WTC11 (cell line): ENCODE data around the gene PPP1R2.

Source experiments
- SP1 ChIP-seq: sonication (generic); formaldehyde crosslinking; conservative IDR thresholded peaks from 2 replicates; pipeline ENCODE4 v1.8.1; 2022; ENCODE audit warnings: missing genetic modification reagents
- TCF7 ChIP-seq: sonication (generic); formaldehyde crosslinking; IDR thresholded peaks from 2 replicates; pipeline ENCODE4 v1.8.0; 2022; ENCODE audit warnings: mild to moderate bottlenecking, low read depth, missing genetic modification reagents, moderate library complexity
- TEAD4 ChIP-seq: sonication (generic); formaldehyde crosslinking; IDR thresholded peaks from 2 replicates; pipeline ENCODE4 v1.8.0; 2022; ENCODE audit warnings: mild to moderate bottlenecking, missing genetic modification reagents
- ZNF138 ChIP-seq: sonication (generic); formaldehyde crosslinking; conservative IDR thresholded peaks from 2 replicates; pipeline ENCODE4 v1.8.1; 2022; ENCODE audit warnings: mild to moderate bottlenecking, moderate library complexity, missing genetic modification reagents
- ZNF219 ChIP-seq: sonication (generic); formaldehyde crosslinking; IDR thresholded peaks from 2 replicates; pipeline ENCODE4 v1.8.0; 2023; ENCODE audit warnings: missing genetic modification reagents, mild to moderate bottlenecking, borderline replicate concordance
- TF ChIP-seq, protein P1 (sequence below): sonication (generic); formaldehyde crosslinking; conservative IDR thresholded peaks from 2 replicates; pipeline ENCODE4 v1.8.1; 2022; ENCODE audit warnings: mild to moderate bottlenecking, missing genetic modification reagents
- TF ChIP-seq, protein P2 (sequence below): fragments of 200-600 bp; IDR thresholded peaks from 2 replicates; pipeline ENCODE4 v1.8.0; 2022; ENCODE audit warnings: antibody characterized with exemption
- TF ChIP-seq, protein P3 (sequence below): sonication (generic); formaldehyde crosslinking; IDR thresholded peaks from 2 replicates; pipeline ENCODE4 v1.8.0; 2022; ENCODE audit warnings: mild to moderate bottlenecking, missing genetic modification reagents

GRCh38 chr3:195526492-195526891 lies 16.6 kb downstream of the PPP1R2 start:
- TF ChIP-seq, protein P1, sequence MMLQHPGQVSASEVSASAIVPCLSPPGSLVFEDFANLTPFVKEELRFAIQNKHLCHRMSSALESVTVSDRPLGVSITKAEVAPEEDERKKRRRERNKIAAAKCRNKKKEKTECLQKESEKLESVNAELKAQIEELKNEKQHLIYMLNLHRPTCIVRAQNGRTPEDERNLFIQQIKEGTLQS (CRISPR knock-in tag): no peak
- TF ChIP-seq, protein P2, sequence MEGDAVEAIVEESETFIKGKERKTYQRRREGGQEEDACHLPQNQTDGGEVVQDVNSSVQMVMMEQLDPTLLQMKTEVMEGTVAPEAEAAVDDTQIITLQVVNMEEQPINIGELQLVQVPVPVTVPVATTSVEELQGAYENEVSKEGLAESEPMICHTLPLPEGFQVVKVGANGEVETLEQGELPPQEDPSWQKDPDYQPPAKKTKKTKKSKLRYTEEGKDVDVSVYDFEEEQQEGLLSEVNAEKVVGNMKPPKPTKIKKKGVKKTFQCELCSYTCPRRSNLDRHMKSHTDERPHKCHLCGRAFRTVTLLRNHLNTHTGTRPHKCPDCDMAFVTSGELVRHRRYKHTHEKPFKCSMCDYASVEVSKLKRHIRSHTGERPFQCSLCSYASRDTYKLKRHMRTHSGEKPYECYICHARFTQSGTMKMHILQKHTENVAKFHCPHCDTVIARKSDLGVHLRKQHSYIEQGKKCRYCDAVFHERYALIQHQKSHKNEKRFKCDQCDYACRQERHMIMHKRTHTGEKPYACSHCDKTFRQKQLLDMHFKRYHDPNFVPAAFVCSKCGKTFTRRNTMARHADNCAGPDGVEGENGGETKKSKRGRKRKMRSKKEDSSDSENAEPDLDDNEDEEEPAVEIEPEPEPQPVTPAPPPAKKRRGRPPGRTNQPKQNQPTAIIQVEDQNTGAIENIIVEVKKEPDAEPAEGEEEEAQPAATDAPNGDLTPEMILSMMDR: no peak
- TF ChIP-seq TCF7 (CRISPR knock-in tag) (no peak), SP1 (CRISPR knock-in tag) (no peak), TEAD4 (CRISPR knock-in tag) (no peak), ZNF219 (no peak), ZNF138 (CRISPR knock-in tag) (no peak)
- TF ChIP-seq, protein P3, sequence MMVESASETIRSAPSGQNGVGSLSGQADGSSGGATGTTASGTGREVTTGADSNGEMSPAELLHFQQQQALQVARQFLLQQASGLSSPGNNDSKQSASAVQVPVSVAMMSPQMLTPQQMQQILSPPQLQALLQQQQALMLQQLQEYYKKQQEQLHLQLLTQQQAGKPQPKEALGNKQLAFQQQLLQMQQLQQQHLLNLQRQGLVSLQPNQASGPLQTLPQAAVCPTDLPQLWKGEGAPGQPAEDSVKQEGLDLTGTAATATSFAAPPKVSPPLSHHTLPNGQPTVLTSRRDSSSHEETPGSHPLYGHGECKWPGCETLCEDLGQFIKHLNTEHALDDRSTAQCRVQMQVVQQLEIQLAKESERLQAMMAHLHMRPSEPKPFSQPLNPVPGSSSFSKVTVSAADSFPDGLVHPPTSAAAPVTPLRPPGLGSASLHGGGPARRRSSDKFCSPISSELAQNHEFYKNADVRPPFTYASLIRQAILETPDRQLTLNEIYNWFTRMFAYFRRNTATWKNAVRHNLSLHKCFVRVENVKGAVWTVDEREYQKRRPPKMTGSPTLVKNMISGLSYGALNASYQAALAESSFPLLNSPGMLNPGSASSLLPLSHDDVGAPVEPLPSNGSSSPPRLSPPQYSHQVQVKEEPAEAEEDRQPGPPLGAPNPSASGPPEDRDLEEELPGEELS (CRISPR knock-in tag): no peak
